GM15510 (cell line): ENCODE data around the gene NT5DC1.

Experiments used
- POLR2A ChIP-seq: IDR thresholded peaks from 3 replicates; pipeline ENCODE4 v1.6.1; 2011; ENCODE audit warnings: borderline replicate concordance; ENCODE audit not compliant: insufficient read length; ENCODE audit errors: extremely low read depth

The NT5DC1 gene

DNA sequence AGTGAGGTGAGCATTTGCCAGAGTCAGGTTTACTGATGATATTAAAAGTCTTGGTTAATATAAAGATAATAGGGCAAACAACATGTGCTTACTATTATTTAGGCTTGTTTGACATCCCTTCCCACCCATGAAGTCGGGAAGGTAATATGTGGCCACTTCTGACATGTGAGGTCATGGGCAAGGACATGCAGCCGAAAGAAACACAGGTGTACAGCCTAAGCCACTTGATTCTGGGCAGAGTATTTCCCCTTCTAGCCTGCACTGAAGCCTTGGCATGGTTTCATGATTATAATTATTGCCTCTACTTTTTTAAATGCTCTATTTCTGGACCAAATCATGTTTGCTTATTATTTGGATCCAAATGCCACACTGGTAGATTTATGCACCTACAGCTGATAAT is 100.9 kb downstream of the NT5DC1 start:
- TF ChIP-seq POLR2A: no peak

DNA sequence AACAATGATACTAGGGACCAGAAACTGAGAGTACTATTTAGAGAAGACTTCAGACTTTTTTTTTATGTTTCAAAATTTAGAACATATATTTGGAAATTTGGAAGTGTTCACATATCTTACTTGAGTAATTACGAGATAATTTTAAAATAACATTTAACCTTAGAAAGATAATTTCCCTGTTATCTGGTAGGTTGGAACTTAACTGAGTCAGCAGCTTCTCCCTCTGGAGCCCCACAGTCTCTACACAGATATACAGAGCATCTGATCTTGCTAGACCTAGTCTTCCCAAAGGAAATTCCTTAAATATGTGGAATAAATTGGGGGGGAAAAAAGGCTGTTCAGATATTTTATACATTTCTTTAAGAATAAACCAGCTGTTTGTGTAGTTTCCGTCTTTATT is 104.6 kb downstream of the NT5DC1 start:
- no peak for TF ChIP-seq POLR2A

DNA sequence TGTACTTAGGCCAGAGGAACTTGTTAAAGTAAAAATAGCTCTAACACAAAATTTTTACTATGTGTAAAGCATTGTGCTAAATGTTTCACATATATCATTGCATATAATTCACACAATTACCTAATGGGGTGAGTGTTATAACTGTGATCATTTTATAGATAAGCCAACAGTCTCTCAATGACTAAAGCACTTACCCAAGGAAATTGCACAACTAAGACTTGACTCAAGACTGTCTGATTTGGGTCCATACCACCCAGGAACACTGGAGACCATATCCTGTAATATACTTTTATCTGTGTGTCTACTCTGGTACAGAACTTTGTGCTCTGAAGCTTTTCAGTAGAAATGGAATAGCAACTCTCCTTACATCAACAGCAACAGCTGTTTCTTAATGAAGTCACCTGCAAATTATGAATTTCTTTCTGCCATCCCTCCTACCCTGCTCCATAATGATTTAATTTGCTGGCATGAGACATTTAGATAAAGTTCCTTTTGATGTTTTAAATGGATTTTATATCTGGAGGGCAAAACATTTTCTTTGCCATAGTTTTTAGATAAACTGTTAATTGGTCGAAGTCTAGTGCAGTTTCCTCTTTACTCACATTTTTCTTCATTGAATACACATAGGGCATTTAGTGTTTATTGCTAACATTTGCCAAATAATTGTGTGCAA is 105.7 kb downstream of the NT5DC1 start:
- no peak for TF ChIP-seq POLR2A

DNA sequence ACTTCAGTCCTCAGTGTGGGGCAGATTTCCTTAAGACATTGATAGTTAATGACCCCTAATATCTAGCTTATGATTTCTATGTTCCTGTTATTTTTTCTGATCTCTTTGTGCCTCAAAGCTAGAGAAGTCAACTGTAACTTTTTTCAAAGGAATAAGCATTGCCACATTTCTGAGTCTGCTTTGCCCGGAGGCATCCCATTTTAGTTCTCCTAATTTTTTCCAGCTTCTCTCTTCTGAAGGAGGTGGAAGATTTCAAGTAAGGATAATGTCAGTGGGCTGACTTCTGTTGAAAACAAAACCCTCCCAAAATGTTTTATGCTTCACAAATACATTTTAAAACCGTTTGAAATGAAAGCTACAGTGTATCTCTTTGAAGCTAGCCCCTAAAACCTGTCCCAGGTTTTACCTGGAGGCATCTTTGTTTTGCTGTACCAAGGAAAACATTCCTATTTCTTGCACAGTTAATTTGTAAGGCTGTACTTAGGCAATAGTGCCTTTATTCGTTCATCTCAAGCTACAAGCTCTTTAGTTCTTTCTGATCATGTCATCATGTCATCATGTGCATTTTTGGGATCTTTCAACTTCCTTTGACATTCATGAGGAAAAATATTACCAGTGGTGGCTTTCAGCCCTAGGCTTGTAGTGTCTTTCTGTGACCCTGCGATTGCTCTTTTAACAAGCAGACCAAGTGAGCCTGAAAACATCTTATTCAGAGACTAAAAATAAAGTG is 107.6 kb downstream of the NT5DC1 start:
- TF ChIP-seq POLR2A: no peak

DNA sequence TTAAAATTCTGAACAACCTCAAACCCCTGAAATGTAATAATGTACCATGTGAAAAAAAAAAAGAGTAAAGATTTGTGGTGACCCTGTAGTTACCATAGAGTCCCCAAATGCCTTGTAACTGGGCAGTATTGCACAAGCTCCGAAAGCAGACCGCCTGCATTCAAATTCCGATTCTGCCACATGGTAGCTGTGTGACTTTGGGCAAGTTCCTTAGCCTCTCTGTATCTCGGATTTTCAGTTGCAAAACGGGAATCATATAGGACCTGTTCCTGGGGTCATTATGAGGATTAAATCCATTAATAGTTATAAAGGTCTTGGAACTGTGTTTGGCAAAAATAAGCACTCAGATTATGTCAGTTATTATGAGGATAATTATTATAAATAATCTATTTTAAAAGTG is 109.7 kb downstream of the NT5DC1 start:
- TF ChIP-seq POLR2A: no peak

DNA sequence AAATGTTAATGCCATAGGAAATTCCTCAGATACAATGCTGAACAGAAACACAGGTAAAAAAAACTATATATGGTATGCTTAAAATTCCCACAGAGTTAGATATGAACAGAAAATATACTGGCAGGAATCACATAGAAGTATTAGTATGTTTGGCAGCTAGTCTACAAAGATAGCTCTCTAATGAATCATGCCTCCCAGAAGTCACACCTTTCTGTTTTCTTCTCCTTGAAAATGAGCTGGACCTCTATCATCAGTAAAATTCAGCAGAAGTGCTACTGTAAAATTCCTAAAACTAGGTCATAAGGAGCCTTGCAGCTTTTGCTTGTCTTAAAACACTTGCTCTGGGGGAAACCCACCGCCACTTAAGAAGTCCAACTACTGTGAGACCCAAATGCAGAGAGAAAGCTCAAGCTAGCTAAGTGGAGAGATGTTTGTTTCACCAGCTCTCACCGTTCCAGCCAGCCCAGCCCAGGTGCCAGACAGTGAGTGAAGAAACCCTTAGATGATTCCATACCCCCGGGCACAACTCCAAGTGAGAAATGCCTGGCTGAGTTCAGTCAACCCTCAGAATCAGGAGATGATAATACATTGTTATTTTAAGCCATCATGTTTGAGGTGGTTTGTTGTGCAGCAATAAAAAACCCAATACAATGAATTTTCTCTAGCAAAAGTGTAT is 110.2 kb downstream of the NT5DC1 start:
- no peak for TF ChIP-seq POLR2A

DNA sequence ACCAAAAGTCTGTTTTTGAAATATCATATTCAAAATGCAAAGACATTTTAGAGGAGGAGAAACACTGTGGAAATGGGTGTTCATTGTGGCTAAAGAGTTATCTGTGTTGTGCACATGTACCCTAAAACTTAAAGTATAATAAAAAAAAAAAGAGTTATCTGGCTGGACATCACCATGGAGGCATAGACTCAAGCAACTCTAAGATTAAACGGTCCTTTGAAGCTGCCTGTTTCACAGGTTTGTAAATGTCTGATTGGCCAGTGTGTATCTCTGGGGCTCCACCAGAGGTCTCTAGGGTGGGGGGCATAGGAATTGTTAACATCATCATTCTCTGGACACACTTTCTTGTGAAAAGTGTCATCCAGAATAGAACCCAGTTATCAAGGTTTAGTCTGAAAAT is 114.0 kb downstream of the NT5DC1 start:
- no peak for TF ChIP-seq POLR2A

DNA sequence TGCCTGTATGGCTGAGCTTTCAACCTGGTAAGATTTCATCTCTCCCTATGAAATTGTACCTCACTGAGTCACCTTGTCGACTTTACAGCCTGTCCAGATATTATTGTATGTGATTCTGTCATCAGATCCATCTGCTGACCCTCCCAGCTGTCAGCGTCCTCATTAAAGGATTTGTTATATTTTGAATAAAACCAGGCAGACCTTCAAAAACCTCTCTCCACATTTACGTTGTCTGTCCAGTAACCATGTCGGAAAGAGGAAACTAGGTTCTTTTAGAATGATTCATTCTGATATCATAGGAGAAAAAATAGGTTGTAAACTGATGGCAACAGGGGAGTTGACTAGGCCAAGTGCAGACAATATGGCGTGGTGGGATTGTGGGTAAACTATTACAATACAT is 114.8 kb downstream of the NT5DC1 start:
- TF ChIP-seq POLR2A: no peak

DNA sequence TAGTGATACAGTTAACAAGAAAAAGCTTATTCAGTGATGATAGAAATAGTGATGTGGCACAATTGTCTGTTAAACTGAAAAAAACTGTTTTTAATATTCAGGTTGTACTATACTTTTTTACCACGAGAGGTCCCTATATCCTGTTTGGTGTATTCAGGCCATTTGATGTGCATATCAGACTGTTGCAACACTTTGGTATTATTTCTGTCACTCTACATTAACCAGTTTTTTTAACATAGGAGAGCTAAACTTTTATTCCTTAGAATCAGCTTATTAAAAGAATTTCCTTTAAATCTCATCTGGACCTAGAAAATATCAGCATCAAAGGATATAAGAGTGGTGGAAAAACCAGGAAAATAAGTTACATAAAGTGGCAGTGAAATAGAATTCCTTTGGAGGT is 116.4 kb downstream of the NT5DC1 start:
- no peak for TF ChIP-seq POLR2A

DNA sequence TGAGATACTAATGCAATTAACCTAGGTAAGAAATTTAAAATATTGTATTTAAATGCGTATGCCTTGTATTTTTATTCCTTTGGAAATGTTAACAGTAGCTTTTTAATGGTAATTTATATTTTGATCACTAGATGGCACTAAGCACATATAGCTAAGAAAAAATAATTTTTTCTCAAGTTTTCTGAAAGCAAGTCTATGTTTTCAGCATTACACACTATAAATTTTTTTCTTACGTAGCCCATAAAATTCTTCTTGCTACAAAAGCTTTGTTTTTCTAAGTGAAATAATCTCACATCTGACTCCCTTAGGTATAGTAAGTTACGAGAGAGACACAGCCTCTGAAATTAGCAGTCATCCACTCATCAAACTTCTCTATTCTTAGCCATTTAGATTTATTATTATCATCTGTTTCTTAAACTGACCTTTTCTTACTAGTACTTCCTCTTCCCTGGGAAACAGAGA is 117.5 kb downstream of the NT5DC1 start:
- no peak for TF ChIP-seq POLR2A

DNA sequence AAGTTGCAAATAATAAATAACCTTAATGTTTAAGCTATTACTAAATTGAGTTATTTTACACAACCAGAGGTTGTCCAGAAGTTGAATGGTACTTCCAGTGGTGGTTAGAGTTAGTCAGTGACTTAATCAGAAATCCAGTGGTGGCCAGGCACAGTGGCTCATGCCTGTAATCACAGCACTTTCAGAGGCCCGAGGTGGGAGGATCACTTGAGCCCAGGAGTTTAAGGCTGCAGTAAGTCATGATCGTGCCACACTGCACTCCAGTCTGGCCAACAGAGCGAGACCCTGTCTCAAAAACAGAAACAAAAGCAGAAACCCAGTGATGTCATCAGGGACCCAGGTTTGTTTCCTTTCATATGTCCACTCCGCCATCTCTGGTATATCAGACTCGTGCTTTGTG is 118.2 kb downstream of the NT5DC1 start:
- no peak for TF ChIP-seq POLR2A

DNA sequence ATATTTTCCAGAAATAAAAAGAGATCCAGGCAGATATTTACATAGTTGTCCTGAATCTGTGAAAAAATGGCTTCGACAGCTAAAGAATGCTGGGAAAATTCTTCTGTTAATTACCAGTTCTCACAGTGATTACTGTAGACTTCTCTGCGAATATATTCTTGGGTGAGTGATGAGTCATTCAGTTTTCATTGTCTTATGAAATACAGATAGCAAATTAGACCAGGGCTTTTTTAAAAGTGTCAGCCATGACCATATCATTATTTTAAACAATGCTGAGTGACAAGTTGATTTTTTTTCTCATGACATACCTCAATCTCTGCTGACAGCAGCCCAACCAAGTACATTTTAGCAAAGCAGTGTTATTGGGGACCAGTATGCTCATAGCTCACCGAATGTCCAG is 120.4 kb downstream of the NT5DC1 start:
- no peak for TF ChIP-seq POLR2A

DNA sequence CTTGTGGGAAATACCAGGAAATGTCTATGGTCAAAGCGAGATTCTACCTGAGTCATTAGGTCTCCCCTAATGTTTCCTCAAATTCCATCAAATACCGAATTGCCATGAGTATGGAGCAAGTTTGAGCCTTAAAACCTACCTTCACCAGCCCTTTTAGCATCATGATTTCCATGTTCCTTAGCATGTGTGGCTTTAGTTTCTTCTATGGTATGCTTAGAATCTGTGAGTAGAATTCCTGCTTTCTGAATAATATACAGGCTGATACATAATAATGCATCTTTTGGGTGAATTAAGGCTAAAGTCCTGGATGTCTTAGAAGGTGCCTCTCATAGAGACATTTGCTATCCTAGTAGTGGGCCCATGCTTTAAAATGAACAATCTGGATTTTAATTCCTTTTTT is 121.3 kb downstream of the NT5DC1 start:
- no peak for TF ChIP-seq POLR2A

DNA sequence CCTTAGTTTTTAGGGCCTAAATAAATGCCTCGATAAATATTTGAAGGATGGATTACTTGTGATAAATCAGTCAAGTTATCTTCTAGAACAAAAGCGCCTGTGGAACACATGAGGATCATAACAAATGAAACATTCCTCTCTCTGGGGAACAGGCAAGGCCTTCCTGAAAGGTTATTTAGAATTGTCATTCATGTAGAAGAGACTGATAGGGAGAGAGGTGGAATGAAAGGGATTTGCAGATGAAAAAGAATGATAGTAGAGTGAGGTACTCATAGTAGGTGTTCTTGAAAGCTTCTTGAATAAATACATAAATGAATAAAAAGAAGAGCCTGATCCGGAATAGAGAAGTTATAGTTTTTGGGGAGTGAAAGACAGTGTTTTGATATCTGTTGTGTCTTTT is 122.7 kb downstream of the NT5DC1 start:
- TF ChIP-seq POLR2A: no peak

DNA sequence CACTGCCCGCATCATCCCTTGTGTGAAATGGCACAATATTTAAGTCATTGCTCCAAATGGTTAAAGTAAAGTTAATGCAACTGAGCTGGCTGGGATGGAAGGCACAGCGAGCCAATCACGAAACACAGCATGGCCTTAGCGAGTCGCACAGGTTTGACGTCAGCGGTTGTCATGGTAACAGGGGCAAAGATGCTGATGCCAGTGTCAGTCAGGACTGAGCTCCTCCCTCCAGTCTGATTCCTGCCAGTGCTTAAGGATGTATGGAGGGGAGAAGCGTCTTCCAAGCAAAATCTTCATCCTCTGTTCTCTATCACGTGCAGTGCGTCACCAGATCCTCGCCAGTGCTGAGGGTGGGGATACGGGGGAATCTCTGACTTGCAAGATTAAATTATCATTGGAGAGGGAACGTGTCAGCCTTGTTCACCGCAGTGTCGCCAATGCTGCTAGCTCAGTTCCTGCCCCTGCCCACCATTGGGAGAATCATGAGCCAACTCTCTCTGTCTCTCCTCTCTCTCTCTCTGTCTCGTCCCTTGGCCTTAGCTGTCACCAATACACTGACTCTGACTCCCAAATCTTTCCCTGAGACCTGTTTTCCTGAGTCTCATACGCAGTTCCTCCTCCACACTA is 128.7 kb downstream of the NT5DC1 start:
- no peak for TF ChIP-seq POLR2A
